ENCODE results near the gene JKAMP. TPM values are rescaled to one million over a fixed set of nuclear protein-coding genes. Genes with fewer than 3 reads are reported as not detected.

JKAMP gene
- total RNA-seq, 1 donor from 2014 or later, result 86.1 TPM

- no peak for TF ChIP-seq CTCF (IDR thresholded peaks at IDR 0.05; ENCODE audit: partially characterized antibody, unreplicated experiment)
- no peak for DNase-seq
- Mint-ChIP-seq H3K27ac (ENCODE audit: unreplicated experiment) (no peak overlapping the region), H3K9me3 (ENCODE audit: unreplicated experiment) (peaks cover 3% of the 10 kb centered on the region), H3K36me3 (ENCODE audit: unreplicated experiment) (no peaks in the 10 kb centered on the region), H3K27me3 (ENCODE audit: unreplicated experiment) (no peaks in the 10 kb centered on the region), H3K4me1 (ENCODE audit: low read depth, unreplicated experiment) (peaks cover 4% of the 10 kb centered on the region), H3K4me3 (ENCODE audit: unreplicated experiment) (no peak overlapping the region)
These were observed 48.1 kb downstream of the JKAMP start for GRCh38 chr14:59532419-59532818.

GRCh38 chr14:59534361-59534987 lies 50.2 kb downstream of the JKAMP start:
- TF ChIP-seq CTCF (IDR thresholded peaks at IDR 0.05; ENCODE audit: partially characterized antibody, unreplicated experiment), result no peak
- Mint-ChIP-seq H3K36me3 (ENCODE audit: unreplicated experiment) (no peaks in the 10 kb centered on the region), H3K4me3 (ENCODE audit: unreplicated experiment) (peak overlapping the region; percentile 3), H3K27me3 (ENCODE audit: unreplicated experiment) (no peaks in the 10 kb centered on the region), H3K9me3 (ENCODE audit: unreplicated experiment) (peaks cover 3% of the 10 kb centered on the region), H3K4me1 (ENCODE audit: low read depth, unreplicated experiment) (peaks cover 4% of the 10 kb centered on the region), H3K27ac (ENCODE audit: unreplicated experiment) (no peak overlapping the region)
- no peak for DNase-seq

GRCh38 chr14:59537476-59537875 lies 53.2 kb downstream of the JKAMP start:
- peaks cover 4% of the 10 kb centered on the region for H3K4me1 Mint-ChIP-seq (ENCODE audit: low read depth, unreplicated experiment)
- no peaks in the 10 kb centered on the region for H3K36me3 Mint-ChIP-seq (ENCODE audit: unreplicated experiment)
- TF ChIP-seq CTCF (IDR thresholded peaks at IDR 0.05; ENCODE audit: partially characterized antibody, unreplicated experiment), result no peak
- DNase-seq, result no peak
- no peak overlapping the region for H3K27ac Mint-ChIP-seq (ENCODE audit: unreplicated experiment)
- H3K27me3 Mint-ChIP-seq (ENCODE audit: unreplicated experiment), result no peaks in the 10 kb centered on the region
- H3K9me3 Mint-ChIP-seq (ENCODE audit: unreplicated experiment), result no peaks in the 10 kb centered on the region
- H3K4me3 Mint-ChIP-seq (ENCODE audit: unreplicated experiment), result no peak overlapping the region

- H3K9me3 Mint-ChIP-seq (ENCODE audit: unreplicated experiment), result no peaks in the 10 kb centered on the region
- TF ChIP-seq CTCF (IDR thresholded peaks at IDR 0.05; ENCODE audit: partially characterized antibody, unreplicated experiment), result no peak
- H3K4me1 Mint-ChIP-seq (ENCODE audit: low read depth, unreplicated experiment), result peaks cover 4% of the 10 kb centered on the region
- H3K27ac Mint-ChIP-seq (ENCODE audit: unreplicated experiment), result no peak overlapping the region
- no peaks in the 10 kb centered on the region for H3K27me3 Mint-ChIP-seq (ENCODE audit: unreplicated experiment)
- no peaks in the 10 kb centered on the region for H3K36me3 Mint-ChIP-seq (ENCODE audit: unreplicated experiment)
- H3K4me3 Mint-ChIP-seq (ENCODE audit: unreplicated experiment), result no peak overlapping the region
- DNase-seq, result no peak
These were observed 54.6 kb downstream of the JKAMP start for GRCh38 chr14:59538936-59539335.

GRCh38 chr14:59540852-59541251 lies 56.5 kb downstream of the JKAMP start:
- DNase-seq, result no peak
- Mint-ChIP-seq H3K4me3 (ENCODE audit: unreplicated experiment) (no peak overlapping the region), H3K27ac (ENCODE audit: unreplicated experiment) (no peak overlapping the region), H3K27me3 (ENCODE audit: unreplicated experiment) (no peaks in the 10 kb centered on the region), H3K4me1 (ENCODE audit: low read depth, unreplicated experiment) (peaks cover 4% of the 10 kb centered on the region), H3K36me3 (ENCODE audit: unreplicated experiment) (no peaks in the 10 kb centered on the region), H3K9me3 (ENCODE audit: unreplicated experiment) (no peaks in the 10 kb centered on the region)
- TF ChIP-seq CTCF (IDR thresholded peaks at IDR 0.05; ENCODE audit: partially characterized antibody, unreplicated experiment), result no peak
